ENCODE results near the gene CIB4.

The CIB4 gene

GRCh38 chr2:26682155-26682554 lies 41.0 kb upstream of the CIB4 start:
- no peak for DNase-seq (ENCODE audit: low read depth)
- TF ChIP-seq, protein P1, sequence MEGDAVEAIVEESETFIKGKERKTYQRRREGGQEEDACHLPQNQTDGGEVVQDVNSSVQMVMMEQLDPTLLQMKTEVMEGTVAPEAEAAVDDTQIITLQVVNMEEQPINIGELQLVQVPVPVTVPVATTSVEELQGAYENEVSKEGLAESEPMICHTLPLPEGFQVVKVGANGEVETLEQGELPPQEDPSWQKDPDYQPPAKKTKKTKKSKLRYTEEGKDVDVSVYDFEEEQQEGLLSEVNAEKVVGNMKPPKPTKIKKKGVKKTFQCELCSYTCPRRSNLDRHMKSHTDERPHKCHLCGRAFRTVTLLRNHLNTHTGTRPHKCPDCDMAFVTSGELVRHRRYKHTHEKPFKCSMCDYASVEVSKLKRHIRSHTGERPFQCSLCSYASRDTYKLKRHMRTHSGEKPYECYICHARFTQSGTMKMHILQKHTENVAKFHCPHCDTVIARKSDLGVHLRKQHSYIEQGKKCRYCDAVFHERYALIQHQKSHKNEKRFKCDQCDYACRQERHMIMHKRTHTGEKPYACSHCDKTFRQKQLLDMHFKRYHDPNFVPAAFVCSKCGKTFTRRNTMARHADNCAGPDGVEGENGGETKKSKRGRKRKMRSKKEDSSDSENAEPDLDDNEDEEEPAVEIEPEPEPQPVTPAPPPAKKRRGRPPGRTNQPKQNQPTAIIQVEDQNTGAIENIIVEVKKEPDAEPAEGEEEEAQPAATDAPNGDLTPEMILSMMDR (IDR thresholded peaks at IDR 0.05; ENCODE audit: control insufficient read depth, extremely low read depth, insufficient read depth), result no peak

DNA sequence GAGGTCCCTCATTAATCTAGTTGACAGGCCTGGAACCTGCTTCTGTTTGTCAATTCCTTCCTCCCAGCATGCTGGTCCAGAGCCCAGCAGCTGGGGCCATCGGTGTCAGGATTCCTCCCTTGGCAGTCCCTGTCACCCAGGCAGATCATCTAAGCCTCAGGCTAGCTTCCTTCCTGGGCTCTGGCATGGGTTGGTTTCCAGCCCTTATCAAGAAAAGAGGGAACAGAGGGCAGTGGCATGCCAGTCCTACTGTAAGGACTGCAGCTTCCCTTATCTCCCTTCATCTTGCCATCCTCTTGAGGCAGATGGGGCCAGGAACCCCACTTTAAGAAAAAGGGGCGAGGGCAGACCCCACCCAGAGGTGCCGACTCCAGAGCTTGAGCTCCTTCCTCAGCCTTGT lies 40.5 kb upstream of the CIB4 start:
- TF ChIP-seq, protein P1 (IDR thresholded peaks at IDR 0.05; ENCODE audit: control insufficient read depth, extremely low read depth, insufficient read depth), result no peak
- no peak overlapping the region for H3K4me3 ChIP-seq (ENCODE audit: low read depth, low read length)
- DNase-seq (ENCODE audit: low read depth), result no peak

More at GRCh38 chr2:26682155-26682554, 41.0 kb upstream of the CIB4 start:
- H3K4me3 ChIP-seq (ENCODE audit: low read depth, low read length), result no peak overlapping the region

DNA sequence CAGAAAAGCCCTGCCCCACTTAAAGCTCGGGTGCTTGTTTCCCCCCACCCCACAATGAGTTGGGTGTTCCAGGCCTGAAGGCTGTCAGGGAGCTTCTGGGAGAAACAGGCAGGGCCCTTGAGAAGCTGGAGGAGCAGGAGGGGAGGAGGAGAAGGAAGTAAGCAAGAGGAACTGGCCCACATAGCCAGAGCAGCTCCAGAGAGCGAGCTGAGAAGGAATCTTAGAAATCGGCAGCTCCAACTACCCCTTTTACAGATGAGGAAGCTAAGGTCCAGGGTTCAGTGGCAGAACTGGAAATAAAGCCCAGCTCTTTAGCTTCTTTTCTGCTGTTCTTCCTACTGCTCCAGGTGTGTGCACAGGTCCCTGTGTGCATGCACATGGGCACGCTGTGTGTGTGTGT lies 38.7 kb upstream of the CIB4 start:
- no peak for DNase-seq (ENCODE audit: low read depth)
- TF ChIP-seq, protein P1 (IDR thresholded peaks at IDR 0.05; ENCODE audit: control insufficient read depth, extremely low read depth, insufficient read depth), result no peak
- H3K4me3 ChIP-seq (ENCODE audit: low read depth, low read length), result no peak overlapping the region

DNA sequence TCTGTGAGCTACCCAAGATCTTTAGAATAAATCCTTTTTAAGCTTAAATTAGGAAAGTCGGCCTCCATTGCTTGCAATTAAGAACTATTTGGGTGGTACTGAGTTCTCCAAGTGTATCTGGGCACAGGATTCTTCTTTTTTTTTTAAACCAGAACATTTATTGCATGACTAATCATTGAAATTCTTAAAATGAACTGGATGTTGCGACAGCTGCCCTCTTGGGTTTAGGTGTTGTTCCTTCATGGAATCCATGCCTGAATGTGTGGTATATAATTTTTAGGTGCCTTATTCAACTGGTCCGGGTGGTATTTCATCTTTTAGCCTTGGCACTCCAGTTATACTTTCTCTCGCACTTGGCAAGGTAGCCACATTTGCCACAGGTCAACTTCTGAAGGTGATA lies 36.9 kb upstream of the CIB4 start:
- TF ChIP-seq, protein P1 (IDR thresholded peaks at IDR 0.05; ENCODE audit: control insufficient read depth, extremely low read depth, insufficient read depth), result no peak
- no peak overlapping the region for H3K4me3 ChIP-seq (ENCODE audit: low read depth, low read length)
- DNase-seq (ENCODE audit: low read depth), result no peak

DNA sequence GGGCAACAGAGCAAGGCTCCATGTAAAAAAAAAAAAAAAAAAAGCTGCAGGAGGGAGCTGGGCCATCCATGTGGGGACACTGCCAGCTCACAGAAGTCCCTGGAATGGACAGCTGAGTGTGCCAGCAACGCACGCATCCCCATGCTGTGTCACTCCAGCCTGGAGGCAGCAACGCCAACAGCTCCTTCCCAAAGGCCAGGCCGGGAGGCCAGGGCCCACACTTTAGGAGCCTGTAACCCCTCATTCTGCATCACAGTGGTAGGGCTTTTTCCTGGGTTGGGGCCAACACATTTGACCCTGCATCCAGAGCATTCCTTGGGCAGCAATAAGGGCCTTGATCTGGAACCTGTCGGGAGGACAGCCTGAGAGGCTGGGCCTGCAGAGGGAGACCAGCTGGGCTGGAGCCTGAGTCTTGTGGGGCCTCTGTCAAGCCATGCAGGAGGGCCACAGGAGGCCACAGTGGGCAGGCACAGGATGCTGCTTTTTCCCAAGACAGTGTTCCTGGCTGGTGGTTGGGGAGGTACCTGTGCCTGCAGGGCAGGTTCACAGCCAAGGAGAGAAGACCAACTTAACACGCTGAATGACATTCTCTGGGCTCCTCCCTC lies 34.6 kb upstream of the CIB4 start:
- TF ChIP-seq, protein P1 (IDR thresholded peaks at IDR 0.05; ENCODE audit: control insufficient read depth, extremely low read depth, insufficient read depth), result no peak
- no peak overlapping the region for H3K4me3 ChIP-seq (ENCODE audit: low read depth, low read length)
- no peak for DNase-seq (ENCODE audit: low read depth)

GRCh38 chr2:26674771-26675170 lies 33.6 kb upstream of the CIB4 start:
- H3K4me3 ChIP-seq (ENCODE audit: low read depth, low read length), result no peak overlapping the region
- no peak for DNase-seq (ENCODE audit: low read depth)

More at GRCh38 chr2:26674771-26675170, 33.6 kb upstream of the CIB4 start:
- TF ChIP-seq, protein P1 (IDR thresholded peaks at IDR 0.05; ENCODE audit: control insufficient read depth, extremely low read depth, insufficient read depth), result no peak

Measured in LNCaP clone FGC (cell line).